Glutamatergic neuron (in vitro differentiated cells): ENCODE results near the gene ZNF132. TPM values are rescaled to one million over a fixed set of nuclear protein-coding genes. Genes with fewer than 3 reads are reported as not detected.
A peak's percentile ranks its signal among the peaks of the same experiment; 100 is the strongest.

ENCODE experiments used
- DNase-seq: peaks from one replicate; pipeline ENCODE4 v3.0.0; 2022
- H3K27ac Mint-ChIP-seq: one replicate; pipeline ENCODE4 v1.8.0; 2020; ENCODE audit warnings: mild to moderate bottlenecking, mixed read lengths, inconsistent platforms; ENCODE audit not compliant: unreplicated experiment
- H3K27me3 Mint-ChIP-seq: one replicate; pipeline ENCODE4 v1.8.0; 2020; ENCODE audit warnings: mild to moderate bottlenecking, moderate library complexity, mixed read lengths, inconsistent platforms; ENCODE audit not compliant: unreplicated experiment
- H3K36me3 Mint-ChIP-seq: one replicate; pipeline ENCODE4 v1.8.0; 2020; ENCODE audit warnings: mild to moderate bottlenecking, mixed read lengths, inconsistent platforms; ENCODE audit not compliant: unreplicated experiment
- H3K4me1 Mint-ChIP-seq: one replicate; pipeline ENCODE4 v1.8.0; 2020; ENCODE audit warnings: mild to moderate bottlenecking, low read depth, mixed read lengths, inconsistent platforms; ENCODE audit not compliant: unreplicated experiment
- H3K4me3 Mint-ChIP-seq: one replicate; pipeline ENCODE4 v1.8.0; 2020; ENCODE audit warnings: mild to moderate bottlenecking, mixed read lengths, inconsistent platforms; ENCODE audit not compliant: unreplicated experiment
- H3K9me3 Mint-ChIP-seq: one replicate; pipeline ENCODE4 v1.8.0; 2020; ENCODE audit warnings: mild to moderate bottlenecking, moderate library complexity, mixed read lengths, inconsistent platforms; ENCODE audit not compliant: unreplicated experiment
- microRNA-seq: library from miRNA; unstranded; fragments of <30 nt; microRNA quantifications from one replicate; pipeline ENCODE4, GENCODE V29; 2020; ENCODE audit not compliant: unreplicated experiment
- total RNA-seq: library from RNA; stranded (reverse); fragmentation: NEBNext Ultra II Directional; extraction: Animal tissue kit (Norgen Biotek cat#: 25700); gene quantifications from one replicate; pipeline ENCODE4 v1.2.1, GENCODE V29; 2021; ENCODE audit not compliant: unreplicated experiment
- TF ChIP-seq, protein P1 (sequence below): fragments of 200-600 bp; sonication (generic); IDR thresholded peaks from one replicate; pipeline ENCODE4 v1.5.0; 2021; ENCODE audit not compliant: partially characterized antibody, unreplicated experiment

Gene ZNF132
- total RNA-seq, 1 donor from 2014 or later: 4.9 TPM

DNA sequence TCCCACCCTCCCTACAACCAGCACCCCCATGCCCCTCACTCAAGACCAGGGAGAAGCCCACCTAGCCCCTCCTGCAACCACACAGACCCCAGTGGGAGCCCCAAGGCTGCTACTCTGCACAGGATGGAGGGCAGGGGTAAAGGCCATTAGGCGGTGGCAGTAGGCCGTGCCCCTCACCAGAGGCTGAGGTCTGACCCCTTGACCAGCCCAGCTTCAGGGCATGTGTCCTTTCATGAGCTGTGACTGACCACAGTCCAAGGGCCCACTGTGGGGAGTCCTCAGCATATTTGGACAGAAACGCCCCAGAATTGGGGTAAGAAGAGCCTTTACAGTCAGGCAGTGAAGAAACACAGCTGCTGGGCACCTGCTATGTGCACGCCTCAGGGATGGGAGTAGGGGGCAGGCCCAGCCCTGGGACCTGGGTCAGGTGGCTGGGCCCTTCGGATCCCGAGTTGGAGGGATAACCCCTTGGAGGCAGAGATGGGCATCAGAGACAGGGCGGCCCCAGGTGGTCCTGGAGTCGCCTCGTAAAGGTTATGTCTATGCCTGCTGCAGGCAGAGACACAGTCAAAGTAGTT, 54.6 kb downstream of the ZNF132 start:
- no peak for DNase-seq
- H3K9me3 Mint-ChIP-seq: peaks cover 6% of the 10 kb centered on the region
- no peaks in the 10 kb centered on the region for H3K36me3 Mint-ChIP-seq
- TF ChIP-seq, protein P1, sequence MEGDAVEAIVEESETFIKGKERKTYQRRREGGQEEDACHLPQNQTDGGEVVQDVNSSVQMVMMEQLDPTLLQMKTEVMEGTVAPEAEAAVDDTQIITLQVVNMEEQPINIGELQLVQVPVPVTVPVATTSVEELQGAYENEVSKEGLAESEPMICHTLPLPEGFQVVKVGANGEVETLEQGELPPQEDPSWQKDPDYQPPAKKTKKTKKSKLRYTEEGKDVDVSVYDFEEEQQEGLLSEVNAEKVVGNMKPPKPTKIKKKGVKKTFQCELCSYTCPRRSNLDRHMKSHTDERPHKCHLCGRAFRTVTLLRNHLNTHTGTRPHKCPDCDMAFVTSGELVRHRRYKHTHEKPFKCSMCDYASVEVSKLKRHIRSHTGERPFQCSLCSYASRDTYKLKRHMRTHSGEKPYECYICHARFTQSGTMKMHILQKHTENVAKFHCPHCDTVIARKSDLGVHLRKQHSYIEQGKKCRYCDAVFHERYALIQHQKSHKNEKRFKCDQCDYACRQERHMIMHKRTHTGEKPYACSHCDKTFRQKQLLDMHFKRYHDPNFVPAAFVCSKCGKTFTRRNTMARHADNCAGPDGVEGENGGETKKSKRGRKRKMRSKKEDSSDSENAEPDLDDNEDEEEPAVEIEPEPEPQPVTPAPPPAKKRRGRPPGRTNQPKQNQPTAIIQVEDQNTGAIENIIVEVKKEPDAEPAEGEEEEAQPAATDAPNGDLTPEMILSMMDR: no peak
- peaks cover 4% of the 10 kb centered on the region for H3K27me3 Mint-ChIP-seq
- H3K4me1 Mint-ChIP-seq: peaks cover 9% of the 10 kb centered on the region
- peak overlapping the region; percentile 97 for H3K27ac Mint-ChIP-seq
- peak overlapping the region; percentile 97 for H3K4me3 Mint-ChIP-seq

DNA sequence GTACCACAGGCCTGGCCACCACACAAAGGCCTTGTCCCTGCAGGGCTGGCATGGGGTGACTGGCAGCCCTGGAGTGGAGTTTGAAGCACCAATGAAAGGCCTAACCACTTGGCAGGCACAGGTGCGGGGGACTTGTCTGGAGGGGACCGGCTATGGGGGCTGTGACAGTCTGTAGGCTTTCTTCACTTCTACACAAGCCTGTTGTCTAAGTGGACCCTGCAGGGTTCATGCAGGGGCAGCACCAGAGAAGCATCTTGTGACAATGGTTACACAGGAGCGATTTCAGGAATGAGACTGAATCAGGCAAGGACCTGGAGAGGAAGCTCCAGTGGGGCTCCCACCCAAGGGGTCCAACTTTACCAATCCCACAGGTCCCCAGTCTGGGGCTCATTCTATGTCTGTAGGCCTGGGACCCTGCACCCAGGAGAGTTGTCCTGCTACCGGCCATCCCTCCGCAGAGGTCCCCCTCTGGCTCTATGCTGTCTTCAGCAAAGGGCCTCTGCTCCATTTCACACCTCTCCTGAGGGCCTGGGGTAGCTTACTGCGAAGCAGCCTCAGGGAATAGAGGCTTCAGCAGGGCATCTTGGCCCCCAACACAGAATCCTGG, 56.9 kb downstream of the ZNF132 start:
- Mint-ChIP-seq H3K4me3 (peak overlapping the region; percentile 52), H3K4me1 (peaks cover 11% of the 10 kb centered on the region), H3K9me3 (peaks cover 12% of the 10 kb centered on the region), H3K36me3 (no peaks in the 10 kb centered on the region), H3K27me3 (peaks cover 13% of the 10 kb centered on the region), H3K27ac (no peak overlapping the region)
- DNase-seq: no peak
- TF ChIP-seq, protein P1: no peak

Small RNA genes within 50 kb of the gene (microRNA-seq; reads per million reads assigned to microRNA genes)
- 4.7 reads per million, percentile 30 among the genes with 10 or more reads in this experiment for gene MIR4754

Other genes with a start within 250 kb of the ZNF132 start
- 46.1 TPM for gene ZNF544, start 211.2 kb downstream of the ZNF132 start, total RNA-seq
- 24.8 TPM for gene ZNF8, start 161.2 kb downstream of the ZNF132 start, total RNA-seq
- 56.2 TPM for gene ERVK3-1, start 134.8 kb downstream of the ZNF132 start, total RNA-seq
- 4.9 TPM for gene ZSCAN22, start 113.2 kb downstream of the ZNF132 start, total RNA-seq
- 27.3 TPM for gene A1BG, start 86.7 kb downstream of the ZNF132 start, total RNA-seq
- 3.5 TPM for gene ZNF497, start 77.4 kb downstream of the ZNF132 start, total RNA-seq
- 2.0 TPM for gene ZNF837, start 59.1 kb downstream of the ZNF132 start, total RNA-seq
- 571 TPM for gene RPS5, start 52.9 kb downstream of the ZNF132 start, total RNA-seq
- gene RNF225, start 44.5 kb downstream of the ZNF132 start, total RNA-seq: 0.44 TPM
- gene ZNF584, start 31.5 kb downstream of the ZNF132 start, total RNA-seq: 5.8 TPM
- 9.9 TPM for gene ZNF324B, start 11.5 kb upstream of the ZNF132 start, total RNA-seq
- 15.8 TPM for gene ZNF324, start 26.9 kb upstream of the ZNF132 start, total RNA-seq
- 11.9 TPM for gene ZNF446, start 36.2 kb upstream of the ZNF132 start, total RNA-seq
- gene SLC27A5, start 71.8 kb upstream of the ZNF132 start, total RNA-seq: 7.4 TPM
- gene ZBTB45, start 79.7 kb upstream of the ZNF132 start, total RNA-seq: 27.2 TPM
- gene TRIM28, start 103.9 kb upstream of the ZNF132 start, total RNA-seq: 361 TPM
- 108 TPM for gene CHMP2A, start 115.0 kb upstream of the ZNF132 start, total RNA-seq
- gene UBE2M, start 118.5 kb upstream of the ZNF132 start, total RNA-seq: 118 TPM
- 27.3 TPM for gene MZF1, start 133.2 kb upstream of the ZNF132 start, total RNA-seq